ENCODE data around the gene MRPL3. TPM values are rescaled to one million over a fixed set of nuclear protein-coding genes. Genes with fewer than 3 reads are reported as not detected.
"Not testable (repeated sequence)": the region's sequence is repeated elsewhere in the genome, so short reads cannot be mapped to it uniquely, and the experiment has no call there.

The MRPL3 gene
- total RNA-seq, 2 donors from 2014 or later, result 33.1 to 35.0 TPM

- no peak overlapping the region for H3K27ac Mint-ChIP-seq
- ATAC-seq, result no peak
- no peaks in the 10 kb centered on the region for H3K9me3 ChIP-seq (ENCODE audit: control insufficient read depth, low read length, poor library complexity, severe bottlenecking)
- H3K27me3 Mint-ChIP-seq, result peaks cover 57% of the 10 kb centered on the region
- no peaks in the 10 kb centered on the region for H3K4me1 Mint-ChIP-seq
- DNase-seq, result no peak
- H3K36me3 Mint-ChIP-seq (ENCODE audit: low read depth), result no peaks in the 10 kb centered on the region
- H3K4me3 Mint-ChIP-seq, result no peak overlapping the region
Observed at GRCh38 chr3:131535596-131535995, 32.8 kb upstream of the MRPL3 start.

GRCh38 chr3:131535131-131535530, 32.4 kb upstream of the MRPL3 start:
- Mint-ChIP-seq H3K27me3 (peaks cover 54% of the 10 kb centered on the region), H3K4me1 (no peaks in the 10 kb centered on the region), H3K36me3 (ENCODE audit: low read depth) (no peaks in the 10 kb centered on the region), H3K4me3 (no peak overlapping the region), H3K27ac (no peak overlapping the region)
- DNase-seq (no peak), ATAC-seq (no peak)
- no peaks in the 10 kb centered on the region for H3K9me3 ChIP-seq (ENCODE audit: control insufficient read depth, low read length, poor library complexity, severe bottlenecking)

- Mint-ChIP-seq H3K27ac (no peak overlapping the region), H3K36me3 (ENCODE audit: low read depth) (peaks cover 2% of the 10 kb centered on the region)
Observed at GRCh38 chr3:131532645-131533044, 29.9 kb upstream of the MRPL3 start.

GRCh38 chr3:131530843-131531242, 28.1 kb upstream of the MRPL3 start:
- H3K27me3 Mint-ChIP-seq, result peaks cover 53% of the 10 kb centered on the region
- no peaks in the 10 kb centered on the region for H3K9me3 ChIP-seq (ENCODE audit: control insufficient read depth, low read length, poor library complexity, severe bottlenecking)
- H3K27ac Mint-ChIP-seq, result no peak overlapping the region

More at GRCh38 chr3:131532645-131533044, 29.9 kb upstream of the MRPL3 start:
- Mint-ChIP-seq H3K27me3 (peaks cover 55% of the 10 kb centered on the region), H3K4me1 (no peaks in the 10 kb centered on the region), H3K4me3 (no peak overlapping the region)
- ATAC-seq, result no peak
- DNase-seq, result no peak
- H3K9me3 ChIP-seq (ENCODE audit: control insufficient read depth, low read length, poor library complexity, severe bottlenecking), result no peaks in the 10 kb centered on the region

GRCh38 chr3:131530388-131530787, 27.6 kb upstream of the MRPL3 start:
- Mint-ChIP-seq H3K27me3 (peaks cover 54% of the 10 kb centered on the region), H3K4me1 (no peaks in the 10 kb centered on the region), H3K36me3 (ENCODE audit: low read depth) (peaks cover 2% of the 10 kb centered on the region), H3K4me3 (no peak overlapping the region), H3K27ac (no peak overlapping the region)
- no peak for ATAC-seq
- H3K9me3 ChIP-seq (ENCODE audit: control insufficient read depth, low read length, poor library complexity, severe bottlenecking), result no peaks in the 10 kb centered on the region
- no peak for DNase-seq

More at GRCh38 chr3:131530843-131531242, 28.1 kb upstream of the MRPL3 start:
- no peak for DNase-seq
- ATAC-seq, result no peak
- Mint-ChIP-seq H3K4me3 (no peak overlapping the region), H3K36me3 (ENCODE audit: low read depth) (peaks cover 2% of the 10 kb centered on the region), H3K4me1 (no peaks in the 10 kb centered on the region)

GRCh38 chr3:131526801-131527347, 24.1 kb upstream of the MRPL3 start:
- no peak for DNase-seq
- ATAC-seq, result no peak
- H3K4me1 Mint-ChIP-seq, result no peaks in the 10 kb centered on the region
- no peak overlapping the region for H3K4me3 Mint-ChIP-seq
- no peak overlapping the region for H3K27ac Mint-ChIP-seq
- H3K9me3 ChIP-seq (ENCODE audit: control insufficient read depth, low read length, poor library complexity, severe bottlenecking), result no peaks in the 10 kb centered on the region
- peaks cover 2% of the 10 kb centered on the region for H3K36me3 Mint-ChIP-seq (ENCODE audit: low read depth)
- H3K27me3 Mint-ChIP-seq, result peaks cover 39% of the 10 kb centered on the region

GRCh38 chr3:131518680-131519079, 15.9 kb upstream of the MRPL3 start:
- Mint-ChIP-seq H3K27me3 (no peaks in the 10 kb centered on the region), H3K27ac (no peak overlapping the region)

GRCh38 chr3:131505421-131505820, 2.6 kb upstream of the MRPL3 start:
- ATAC-seq (no peak), DNase-seq (no peak)
- Mint-ChIP-seq H3K27me3 (no peaks in the 10 kb centered on the region), H3K27ac (no peak overlapping the region), H3K4me3 (no peak overlapping the region), H3K36me3 (ENCODE audit: low read depth) (peaks cover 2% of the 10 kb centered on the region), H3K4me1 (peaks cover 26% of the 10 kb centered on the region)
- no peaks in the 10 kb centered on the region for H3K9me3 ChIP-seq (ENCODE audit: control insufficient read depth, low read length, poor library complexity, severe bottlenecking)

More at GRCh38 chr3:131518680-131519079, 15.9 kb upstream of the MRPL3 start:
- H3K4me3 Mint-ChIP-seq, result no peak overlapping the region
- ATAC-seq, result no peak
- no peaks in the 10 kb centered on the region for H3K4me1 Mint-ChIP-seq
- no peak for DNase-seq
- no peaks in the 10 kb centered on the region for H3K9me3 ChIP-seq (ENCODE audit: control insufficient read depth, low read length, poor library complexity, severe bottlenecking)
- no peaks in the 10 kb centered on the region for H3K36me3 Mint-ChIP-seq (ENCODE audit: low read depth)

GRCh38 chr3:131503320-131503635, 507 bp upstream of the MRPL3 start:
- Mint-ChIP-seq H3K4me3 (peak overlapping the region; percentile 99), H3K27ac (peak overlapping the region; percentile 97), H3K36me3 (ENCODE audit: low read depth) (peaks cover 6% of the 10 kb centered on the region), H3K27me3 (no peaks in the 10 kb centered on the region), H3K4me1 (peaks cover 26% of the 10 kb centered on the region)
- no peak for DNase-seq
- peak; percentile 5 for ATAC-seq
- H3K9me3 ChIP-seq (ENCODE audit: control insufficient read depth, low read length, poor library complexity, severe bottlenecking), result no peaks in the 10 kb centered on the region

- peaks cover 26% of the 10 kb centered on the region for H3K4me1 Mint-ChIP-seq
- no peak for ATAC-seq
Observed at GRCh38 chr3:131501949-131502348, 822 bp downstream of the MRPL3 start.

GRCh38 chr3:131494706-131495105, 8.1 kb downstream of the MRPL3 start:
- no peaks in the 10 kb centered on the region for H3K9me3 ChIP-seq (ENCODE audit: control insufficient read depth, low read length, poor library complexity, severe bottlenecking)
- Mint-ChIP-seq H3K4me3 (no peak overlapping the region), H3K36me3 (ENCODE audit: low read depth) (peaks cover 12% of the 10 kb centered on the region), H3K27ac (no peak overlapping the region), H3K27me3 (no peaks in the 10 kb centered on the region), H3K4me1 (peaks cover 21% of the 10 kb centered on the region)
- ATAC-seq (no peak), DNase-seq (no peak)

More at GRCh38 chr3:131501949-131502348, 822 bp downstream of the MRPL3 start:
- no peaks in the 10 kb centered on the region for H3K27me3 Mint-ChIP-seq
- peaks cover 6% of the 10 kb centered on the region for H3K36me3 Mint-ChIP-seq (ENCODE audit: low read depth)
- no peaks in the 10 kb centered on the region for H3K9me3 ChIP-seq (ENCODE audit: control insufficient read depth, low read length, poor library complexity, severe bottlenecking)
- H3K4me3 Mint-ChIP-seq, result peak overlapping the region; percentile 99
- DNase-seq, result no peak
- peak overlapping the region; percentile 97 for H3K27ac Mint-ChIP-seq

- H3K4me1 Mint-ChIP-seq, result peaks cover 23% of the 10 kb centered on the region
- H3K27ac Mint-ChIP-seq, result no peak overlapping the region
- H3K27me3 Mint-ChIP-seq, result no peaks in the 10 kb centered on the region
- peaks cover 8% of the 10 kb centered on the region for H3K36me3 Mint-ChIP-seq (ENCODE audit: low read depth)
- no peak for DNase-seq
- H3K9me3 ChIP-seq (ENCODE audit: control insufficient read depth, low read length, poor library complexity, severe bottlenecking), result no peaks in the 10 kb centered on the region
- H3K4me3 Mint-ChIP-seq, result no peak overlapping the region
- no peak for ATAC-seq
Observed at GRCh38 chr3:131491775-131492174, 11.0 kb downstream of the MRPL3 start.

GRCh38 chr3:131491084-131491483, 11.7 kb downstream of the MRPL3 start:
- ATAC-seq (no peak), DNase-seq (no peak)
- H3K9me3 ChIP-seq (ENCODE audit: control insufficient read depth, low read length, poor library complexity, severe bottlenecking), result no peaks in the 10 kb centered on the region
- Mint-ChIP-seq H3K36me3 (ENCODE audit: low read depth) (peaks cover 6% of the 10 kb centered on the region), H3K4me1 (peaks cover 21% of the 10 kb centered on the region), H3K4me3 (no peak overlapping the region), H3K27ac (no peak overlapping the region), H3K27me3 (no peaks in the 10 kb centered on the region)

- not testable (repeated sequence) for H3K9me3 ChIP-seq (ENCODE audit: control insufficient read depth, low read length, poor library complexity, severe bottlenecking); H3K4me3 Mint-ChIP-seq; H3K27ac Mint-ChIP-seq; H3K27me3 Mint-ChIP-seq; H3K36me3 Mint-ChIP-seq (ENCODE audit: low read depth); DNase-seq; ATAC-seq
- peaks cover 14% of the 10 kb centered on the region for H3K4me1 Mint-ChIP-seq
Observed at GRCh38 chr3:131486545-131486944, 16.2 kb downstream of the MRPL3 start.

Data from T-helper 17 cell (primary cell).